Fibroblast of villous mesenchyme (primary cell): ENCODE measurements around the gene RERE. TPM values are rescaled to one million over a fixed set of nuclear protein-coding genes. Genes with fewer than 3 reads are reported as not detected.
"Not testable (repeated sequence)": the region's sequence is repeated elsewhere in the genome, so short reads cannot be mapped to it uniquely, and the experiment has no call there.

ENCODE experiments used
- DNase-seq: peaks from one replicate; pipeline ENCODE4 v3.0.0-alpha.2; 2010; ENCODE audit warnings: low read depth
- H3K4me3 ChIP-seq: 2 replicates; pipeline ENCODE4 v1.5.1; 2011; ENCODE audit warnings: low read depth, mild to moderate bottlenecking, low read length
- CTCF ChIP-seq: IDR thresholded peaks from 2 replicates; pipeline ENCODE4 v1.5.1; 2012; ENCODE audit warnings: low read depth, mild to moderate bottlenecking, low read length; ENCODE audit not compliant: insufficient read depth
- total RNA-seq: library from RNA; depleted of rRNA; stranded (reverse); fragments of >200 nt; gene quantifications from 2 replicates; pipeline ENCODE4 v1.2.3, GENCODE V29; 2012

RERE gene
- total RNA-seq, 1 donor: 51.4 TPM

GRCh38 chr1:8823295-8823664, 5.8 kb upstream of the RERE start:
- H3K4me3 ChIP-seq: no peak overlapping the region
- DNase-seq: no peak
- no peak for TF ChIP-seq CTCF

GRCh38 chr1:8822373-8823294, 5.2 kb upstream of the RERE start:
- peak; percentile 98 for DNase-seq
- no peak overlapping the region for H3K4me3 ChIP-seq
- TF ChIP-seq CTCF: no peak

- no peak for TF ChIP-seq CTCF
- H3K4me3 ChIP-seq: no peak overlapping the region
- no peak for DNase-seq
These were observed 3.6 kb upstream of the RERE start for GRCh38 chr1:8821084-8821483.

GRCh38 chr1:8818789-8819188, 1.3 kb upstream of the RERE start:
- H3K4me3 ChIP-seq: not testable (repeated sequence)

GRCh38 chr1:8818325-8818775, 910 bp upstream of the RERE start:
- peak; percentile 80 for DNase-seq
- H3K4me3 ChIP-seq: peak overlapping the region; percentile 56
- no peak for TF ChIP-seq CTCF

More at GRCh38 chr1:8818789-8819188, 1.3 kb upstream of the RERE start:
- DNase-seq: not testable (repeated sequence)

GRCh38 chr1:8816831-8817411, 519 bp downstream of the RERE start:
- peak overlapping the region; percentile 89 for H3K4me3 ChIP-seq
- peak; percentile 26 for DNase-seq
- TF ChIP-seq CTCF: no peak

- peak; percentile 61 for DNase-seq
- peak overlapping the region; percentile 89 for H3K4me3 ChIP-seq
- no peak for TF ChIP-seq CTCF
These were observed 1.2 kb downstream of the RERE start for GRCh38 chr1:8816264-8816663.
